Caco-2 (cell line): ENCODE results near the gene PEG3. TPM values are rescaled to one million over a fixed set of nuclear protein-coding genes. Genes with fewer than 3 reads are reported as not detected.

Experiments used
- BruUV-seq: library from RNA; stranded (reverse); fragments of 400-500 nt; replicated peaks from 2 replicates; lab custom pipeline; 2021; lab: Mats Ljungman, UMichigan
- CTCF ChIA-PET: fragments of 300-600 bp; sonication (Branson Sonifier 250); formaldehyde crosslinking; loops from one replicate; lab custom pipeline; 2022; ENCODE audit warnings: antibody characterized with exemption; lab: Charles Lee
- POLR2A ChIA-PET: fragments of 300-600 bp; sonication (Branson Sonifier 250); formaldehyde crosslinking; loops from one replicate; lab custom pipeline; 2022; ENCODE audit warnings: antibody characterized with exemption; lab: Charles Lee
- DNase-seq, 2 experiments: peaks; one replicate each; pipeline versions ENCODE4 v3.0.0 to v3.0.0-alpha.2; 2020 to 2022
- H3K27me3 ChIP-seq: replicated peaks from 2 replicates; pipeline ENCODE4 v1.6.0; 2011; ENCODE audit warnings: low read length; ENCODE audit not compliant: control insufficient read depth, insufficient read depth
- H3K36me3 ChIP-seq: 2 replicates; pipeline ENCODE4 v1.5.1; 2011; ENCODE audit warnings: low read length; ENCODE audit not compliant: control insufficient read depth, insufficient read depth
- H3K4me1 ChIP-seq: fragments of 250-450 bp; sonication (Bioruptor Pico); 2 replicates; pipeline ENCODE4 v1.5.1; 2020; ENCODE audit warnings: mild to moderate bottlenecking
- H3K4me3 ChIP-seq: 2 replicates; pipeline ENCODE4 v1.5.1; 2011; ENCODE audit warnings: low read depth, mild to moderate bottlenecking, control low read depth, low read length
- H3K9me3 ChIP-seq: fragments of 250-450 bp; sonication (Bioruptor Pico); 2 replicates; pipeline ENCODE4 v1.5.1; 2020; ENCODE audit warnings: mild to moderate bottlenecking, moderate library complexity
- H3K27ac Mint-ChIP-seq: one replicate; pipeline ENCODE4 v1.8.0; 2022; ENCODE audit warnings: mixed read lengths; ENCODE audit not compliant: unreplicated experiment
- H3K27me3 Mint-ChIP-seq: one replicate; pipeline ENCODE4 v1.8.0; 2022; ENCODE audit warnings: mixed read lengths; ENCODE audit not compliant: insufficient read depth, unreplicated experiment
- H3K36me3 Mint-ChIP-seq: one replicate; pipeline ENCODE4 v1.8.0; 2022; ENCODE audit warnings: mild to moderate bottlenecking, mixed read lengths; ENCODE audit not compliant: insufficient read depth, unreplicated experiment
- H3K4me1 Mint-ChIP-seq: one replicate; pipeline ENCODE4 v1.8.0; 2022; ENCODE audit warnings: low read depth, mixed read lengths; ENCODE audit not compliant: unreplicated experiment
- H3K4me3 Mint-ChIP-seq: one replicate; pipeline ENCODE4 v1.8.0; 2022; ENCODE audit warnings: mild to moderate bottlenecking, moderate library complexity, mixed read lengths; ENCODE audit not compliant: unreplicated experiment
- H3K9me3 Mint-ChIP-seq: one replicate; pipeline ENCODE4 v1.8.0; 2022; ENCODE audit warnings: mixed read lengths; ENCODE audit not compliant: unreplicated experiment
- CTCF ChIP-seq, 2 experiments: fragments of 200-600 bp in 1 of 2; IDR thresholded peaks; 1 replicate in 1 of 2; 2 replicates in 1 of 2; pipeline versions ENCODE4 v1.5.1 to v1.8.0; 2011 to 2022; ENCODE audit warnings: antibody characterized with exemption in 1 of 2, control low read depth in 1 of 2, inconsistent platforms in 1 of 2, low read depth in 1 of 2, low read length in 1 of 2, mild to moderate bottlenecking in 1 of 2, moderate library complexity in 1 of 2; ENCODE audit not compliant: insufficient read depth in 1 of 2, severe bottlenecking in 1 of 2, unreplicated experiment in 1 of 2
- intact Hi-C: fragments of 100-400 bp; cut with micrococcal nuclease; formaldehyde crosslinking; loops from one replicate; pipeline ENCODE4 v1.10.0; 2022; ENCODE audit not compliant: unreplicated experiment
- total RNA-seq: library from RNA; stranded (reverse); gene quantifications from 2 replicates; pipeline ENCODE4 v1.2.3, GENCODE V29; 2022

PEG3 gene
- total RNA-seq, 1 experiment from 2014 or later: not detected

- Mint-ChIP-seq H3K9me3 (peaks cover 55% of the 10 kb centered on the region), H3K4me1 (no peaks in the 10 kb centered on the region), H3K27me3 (no peaks in the 10 kb centered on the region), H3K27ac (no peak overlapping the region), H3K36me3 (no peaks in the 10 kb centered on the region), H3K4me3 (no peak overlapping the region)
- no TSS peak for BruUV-seq
- H3K27me3 ChIP-seq: no peaks in the 10 kb centered on the region
- no peak for DNase-seq
- POLR2A ChIA-PET: no interaction called here
- intact Hi-C loops: no loop called here
- TF ChIP-seq CTCF (IDR thresholded peaks at IDR 0.05; ENCODE audit: insufficient read depth in 1 of 2, low read depth in 1 of 2, low read length in 1 of 2, severe bottlenecking in 1 of 2, unreplicated experiment in 1 of 2): no peak
- H3K9me3 ChIP-seq: peaks cover 17% of the 10 kb centered on the region
- H3K4me1 ChIP-seq: no peaks in the 10 kb centered on the region
- CTCF ChIA-PET: no interaction called here
- no peaks in the 10 kb centered on the region for H3K36me3 ChIP-seq
- H3K4me3 ChIP-seq: no peak overlapping the region
Measured at GRCh38 chr19:56874530-56874929, 34.0 kb upstream of the PEG3 start.

GRCh38 chr19:56873493-56873892, 33.0 kb upstream of the PEG3 start:
- H3K9me3 Mint-ChIP-seq: peaks cover 64% of the 10 kb centered on the region
- DNase-seq: no peak
- Histone ChIP-seq H3K4me3 (no peak overlapping the region), H3K36me3 (no peaks in the 10 kb centered on the region), H3K9me3 (peaks cover 17% of the 10 kb centered on the region), H3K27me3 (no peaks in the 10 kb centered on the region), H3K4me1 (no peaks in the 10 kb centered on the region)
- BruUV-seq: no TSS peak
- intact Hi-C loops: no loop called here
- POLR2A ChIA-PET: no interaction called here
- no peaks in the 10 kb centered on the region for H3K27me3 Mint-ChIP-seq
- no peak for TF ChIP-seq CTCF (IDR thresholded peaks at IDR 0.05; ENCODE audit: insufficient read depth in 1 of 2, low read depth in 1 of 2, low read length in 1 of 2, severe bottlenecking in 1 of 2, unreplicated experiment in 1 of 2)
- H3K36me3 Mint-ChIP-seq: no peaks in the 10 kb centered on the region
- no peak overlapping the region for H3K27ac Mint-ChIP-seq
- H3K4me3 Mint-ChIP-seq: no peak overlapping the region
- no peaks in the 10 kb centered on the region for H3K4me1 Mint-ChIP-seq
- CTCF ChIA-PET: interaction anchor here (0.6 kb wide), 1 partner anchor 158 kb away, joined by 3 read pairs; no protein-coding TSS in a partner anchor

DNA sequence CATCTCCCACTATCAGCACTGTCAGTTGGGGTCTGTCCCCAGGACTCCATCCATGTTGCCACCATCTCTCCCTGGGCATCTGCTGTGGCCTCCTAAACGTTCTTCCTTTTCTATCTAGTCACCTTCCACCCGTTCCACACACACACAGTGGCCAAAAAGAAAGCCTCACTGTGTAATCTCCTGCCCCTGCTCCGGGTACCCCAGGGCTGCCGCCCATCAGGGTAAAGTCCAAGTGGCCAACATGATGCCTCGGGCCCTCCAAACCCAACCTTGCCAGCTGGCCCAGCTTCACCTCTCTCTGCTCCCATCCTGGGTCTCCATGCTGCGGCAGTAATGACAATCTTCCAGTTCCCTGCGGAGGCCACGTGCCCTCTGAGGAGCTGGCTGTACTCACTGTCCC, 29.4 kb upstream of the PEG3 start:
- Histone ChIP-seq H3K4me1 (no peaks in the 10 kb centered on the region), H3K4me3 (no peak overlapping the region), H3K9me3 (peaks cover 13% of the 10 kb centered on the region), H3K36me3 (no peaks in the 10 kb centered on the region), H3K27me3 (no peaks in the 10 kb centered on the region)
- Mint-ChIP-seq H3K9me3 (peaks cover 60% of the 10 kb centered on the region), H3K27me3 (no peaks in the 10 kb centered on the region), H3K27ac (no peak overlapping the region), H3K4me3 (no peak overlapping the region), H3K36me3 (no peaks in the 10 kb centered on the region), H3K4me1 (no peaks in the 10 kb centered on the region)
- intact Hi-C loops: no loop called here
- TF ChIP-seq CTCF (IDR thresholded peaks at IDR 0.05; ENCODE audit: insufficient read depth in 1 of 2, low read depth in 1 of 2, low read length in 1 of 2, severe bottlenecking in 1 of 2, unreplicated experiment in 1 of 2): no peak
- POLR2A ChIA-PET: no interaction called here
- no TSS peak for BruUV-seq
- DNase-seq: no peak
- CTCF ChIA-PET: no interaction called here
